Measurements from ENCODE around the gene GALP.
"Not testable (repeated sequence)": the region's sequence is repeated elsewhere in the genome, so short reads cannot be mapped to it uniquely, and the experiment has no call there.

Gene GALP

GRCh38 chr19:56217039-56217949 lies 41.5 kb downstream of the GALP start:
- POLR2A ChIA-PET: no interaction called here
- Histone ChIP-seq H3K4me3 (ENCODE audit: low read depth, low read length) (no peak overlapping the region), H3K9me3 (ENCODE audit: control insufficient read depth, insufficient read depth, low read depth, low read length) (no peaks in the 10 kb centered on the region), H3K36me3 (ENCODE audit: control insufficient read depth in 2 of 2, insufficient read depth in 1 of 2, low read length in 2 of 2) (peaks cover 0 to 6% of the 10 kb centered on the region in 2 experiments; a peak in 1 of 3 replicates), H3K4me1 (ENCODE audit: control insufficient read depth, insufficient read depth, low read length) (no peaks in the 10 kb centered on the region), H3K27ac (ENCODE audit: extremely low read depth, low read depth, low read length) (no peak overlapping the region)
- CTCF ChIA-PET: no interaction called here
- TF ChIP-seq HOXC10 (CRISPR knock-in tag; IDR thresholded peaks at IDR 0.05): no peak
- TF ChIP-seq PBX3 (CRISPR knock-in tag; IDR thresholded peaks at IDR 0.05): 0 out of 2 replicates have a peak, but pooled peaks have one; percentile 36

- CTCF ChIA-PET: interaction anchor here (4.0 kb wide), 1 partner anchor 34 kb away, joined by 18 read pairs; no protein-coding TSS in a partner anchor
- Histone ChIP-seq H3K36me3 (ENCODE audit: control insufficient read depth in 2 of 2, insufficient read depth in 1 of 2, low read length in 2 of 2) (peaks cover 0 to 6% of the 10 kb centered on the region in 2 experiments; a peak in 1 of 3 replicates), H3K4me3 (ENCODE audit: low read depth, low read length) (no peak overlapping the region), H3K9me3 (ENCODE audit: control insufficient read depth, insufficient read depth, low read depth, low read length) (no peaks in the 10 kb centered on the region), H3K4me1 (ENCODE audit: control insufficient read depth, insufficient read depth, low read length) (no peaks in the 10 kb centered on the region), H3K27ac (ENCODE audit: extremely low read depth, low read depth, low read length) (no peak overlapping the region)
- no peak for TF ChIP-seq ZNF707 (tag by site-specific recombination; IDR thresholded peaks at IDR 0.05)
- TF ChIP-seq ZNF24 (tag by site-specific recombination; IDR thresholded peaks at IDR 0.05): no peak
- TF ChIP-seq ZNF302 (tag by site-specific recombination; IDR thresholded peaks at IDR 0.05; ENCODE audit: low read depth): no peak
- no peak for TF ChIP-seq ZNF335 (tag by site-specific recombination; conservative IDR thresholded peaks at IDR 0.05)
- POLR2A ChIA-PET: no interaction called here
These were observed 43.2 kb downstream of the GALP start for GRCh38 chr19:56218961-56219360.

- H3K4me1 ChIP-seq (ENCODE audit: control insufficient read depth, insufficient read depth, low read length); H3K27ac ChIP-seq (ENCODE audit: extremely low read depth, low read depth, low read length); H3K4me3 ChIP-seq (ENCODE audit: low read depth, low read length); H3K9me3 ChIP-seq (ENCODE audit: control insufficient read depth, insufficient read depth, low read depth, low read length); POLR2A ChIA-PET; H3K36me3 ChIP-seq (ENCODE audit: control insufficient read depth in 2 of 2, insufficient read depth in 1 of 2, low read length in 2 of 2): not testable (repeated sequence)
- CTCF ChIA-PET: interaction anchor here (0.7 to 4.0 kb wide), 6 partner anchors 11 to 112 kb away, joined by 3 to 18 read pairs (median 3); no protein-coding TSS in a partner anchor
These were observed 45.6 kb downstream of the GALP start for GRCh38 chr19:56221442-56221841.

- no peaks in the 10 kb centered on the region for H3K9me3 ChIP-seq (ENCODE audit: control insufficient read depth, insufficient read depth, low read depth, low read length)
These were observed 46.0 kb downstream of the GALP start for GRCh38 chr19:56221851-56222250.

GRCh38 chr19:56222901-56223300 lies 47.1 kb downstream of the GALP start:
- Histone ChIP-seq H3K4me1 (ENCODE audit: control insufficient read depth, insufficient read depth, low read length) (no peaks in the 10 kb centered on the region), H3K4me3 (ENCODE audit: low read depth, low read length) (no peak overlapping the region), H3K36me3 (ENCODE audit: control insufficient read depth in 2 of 2, insufficient read depth in 1 of 2, low read length in 2 of 2) (peaks cover 0 to 6% of the 10 kb centered on the region in 2 experiments; a peak in 1 of 3 replicates), H3K27ac (ENCODE audit: extremely low read depth, low read depth, low read length) (no peak overlapping the region), H3K9me3 (ENCODE audit: control insufficient read depth, insufficient read depth, low read depth, low read length) (no peaks in the 10 kb centered on the region)
- ChIA-PET POLR2A (no interaction called here), CTCF (interaction anchor here (0.7 to 0.8 kb wide), 2 partner anchors 129 to 150 kb away, joined by 3 read pairs; no protein-coding TSS in a partner anchor)
- TF ChIP-seq SCRT2 (tag by site-specific recombination; IDR thresholded peaks at IDR 0.05) (no peak), ZFP37 (tag by site-specific recombination; IDR thresholded peaks at IDR 0.05) (no peak), ZNF791 (tag by site-specific recombination; IDR thresholded peaks at IDR 0.05) (no peak), OSR2 (tag by site-specific recombination; IDR thresholded peaks at IDR 0.05) (no peak), KLF9 (tag by site-specific recombination; IDR thresholded peaks at IDR 0.05; ENCODE audit: low read depth) (no peak), BCL6B (tag by site-specific recombination; IDR thresholded peaks at IDR 0.05) (no peak), ZNF48 (tag by site-specific recombination; IDR thresholded peaks at IDR 0.05) (no peak), HOXD13 (CRISPR knock-in tag; IDR thresholded peaks at IDR 0.05; ENCODE audit: borderline replicate concordance) (no peak), ZNF623 (tag by site-specific recombination; IDR thresholded peaks at IDR 0.05) (no peak), ZSCAN4 (tag by site-specific recombination; IDR thresholded peaks at IDR 0.05) (no peak)

More at GRCh38 chr19:56221851-56222250, 46.0 kb downstream of the GALP start:
- TF ChIP-seq ZNF692 (tag by site-specific recombination; IDR thresholded peaks at IDR 0.05): no peak
- ChIA-PET CTCF (interaction anchor here (0.7 to 4.0 kb wide), 6 partner anchors 11 to 112 kb away, joined by 3 to 18 read pairs (median 3); no protein-coding TSS in a partner anchor), POLR2A (no interaction called here)
- Histone ChIP-seq H3K4me1 (ENCODE audit: control insufficient read depth, insufficient read depth, low read length) (no peaks in the 10 kb centered on the region), H3K27ac (ENCODE audit: extremely low read depth, low read depth, low read length) (no peak overlapping the region), H3K4me3 (ENCODE audit: low read depth, low read length) (no peak overlapping the region), H3K36me3 (ENCODE audit: control insufficient read depth in 2 of 2, insufficient read depth in 1 of 2, low read length in 2 of 2) (peaks cover 0 to 6% of the 10 kb centered on the region in 2 experiments; a peak in 1 of 3 replicates)

Measured in HEK293 (cell line).